H1 (cell line): Measurements from ENCODE around the gene CLCNKB. TPM values are rescaled to one million over a fixed set of nuclear protein-coding genes. Genes with fewer than 3 reads are reported as not detected.
A peak's percentile ranks its signal among the peaks of the same experiment; 100 is the strongest.

ENCODE experiments used
- CTCF ChIA-PET: fragments of 300-600 bp; sonication (Branson Sonifier 250); formaldehyde crosslinking; loops from one replicate; lab custom pipeline; 2021; ENCODE audit not compliant: partially characterized antibody; lab: Charles Lee
- POLR2A ChIA-PET: fragments of 300-600 bp; sonication (Branson Sonifier 250); formaldehyde crosslinking; loops from one replicate; lab custom pipeline; 2021; ENCODE audit warnings: inconsistent platforms; ENCODE audit not compliant: partially characterized antibody; lab: Charles Lee
- DNase-seq, 2 experiments: peaks; one replicate each; pipeline versions ENCODE4 v3.0.0 to v3.0.0-alpha.2; 2010 to 2022; ENCODE audit warnings: low spot score in 2 of 2, low read depth in 1 of 2, mixed read lengths in 1 of 2
- FAIRE-seq: peaks from 2 replicates; lab custom pipeline; 2011; peaks lifted over from hg19 to GRCh38; lab: Jason Lieb, UNC
- H2AFZ ChIP-seq: 2 replicates; pipeline ENCODE4 v1.8.1; 2012; ENCODE audit warnings: low read length, inconsistent platforms
- H2AK5ac ChIP-seq: 2 replicates; pipeline ENCODE4 v1.6.1; 2013; ENCODE audit warnings: low read depth, low read length
- H2BK120ac ChIP-seq: replicated peaks from 2 replicates; pipeline ENCODE3; 2013; ENCODE audit warnings: low read depth, low read length, inconsistent platforms
- H2BK12ac ChIP-seq: 2 replicates; pipeline ENCODE4 v1.6.1; 2013; ENCODE audit warnings: low read depth, low read length
- H2BK15ac ChIP-seq: 2 replicates; pipeline ENCODE4 v1.6.1; 2013; ENCODE audit warnings: low read length
- H2BK20ac ChIP-seq: 2 replicates; pipeline ENCODE4 v1.6.1; 2013; ENCODE audit warnings: low read length
- H2BK5ac ChIP-seq: 2 replicates; pipeline ENCODE4 v1.6.1; 2013; ENCODE audit warnings: low read depth, low read length
- H3K14ac ChIP-seq: 2 replicates; pipeline ENCODE4 v1.6.1; 2013; ENCODE audit warnings: inconsistent platforms; ENCODE audit not compliant: insufficient read length
- H3K18ac ChIP-seq: 2 replicates; pipeline ENCODE4 v1.6.1; 2013; ENCODE audit warnings: low read length; ENCODE audit errors: extremely low read depth
- H3K23ac ChIP-seq: 2 replicates; pipeline ENCODE4 v1.6.1; 2013; ENCODE audit warnings: inconsistent platforms; ENCODE audit not compliant: insufficient read length
- H3K23me2 ChIP-seq: 2 replicates; pipeline ENCODE4 v1.6.1; 2013; ENCODE audit warnings: low read depth, low read length
- H3K27ac ChIP-seq: 2 replicates; pipeline ENCODE4 v1.6.1; 2011; ENCODE audit warnings: low read depth, low read length, inconsistent platforms
- H3K27me3 ChIP-seq, 4 experiments: replicated peaks in 1 of 4; 1 replicate in 1 of 4; 2 replicates in 3 of 4; pipeline versions ENCODE4 v1.6.1 to v1.8.1; 2011 to 2013; ENCODE audit warnings: low read length in 3 of 4, mild to moderate bottlenecking in 3 of 4, inconsistent platforms in 2 of 4, mixed read lengths in 2 of 4, moderate library complexity in 1 of 4; ENCODE audit not compliant: control insufficient read depth in 3 of 4, insufficient read depth in 3 of 4; ENCODE audit errors: extremely low read depth in 1 of 4
- H3K36me3 ChIP-seq, 4 experiments: 2 replicates each; pipeline versions ENCODE4 v1.6.1 to v1.8.1; 2011 to 2013; ENCODE audit warnings: mild to moderate bottlenecking in 4 of 4, low read length in 3 of 4, moderate library complexity in 2 of 4, control low read depth in 1 of 4, inconsistent platforms in 1 of 4; ENCODE audit not compliant: insufficient read depth in 4 of 4, control insufficient read depth in 2 of 4
- H3K4ac ChIP-seq: replicated peaks from 2 replicates; pipeline ENCODE3; 2013; ENCODE audit warnings: low read length, low read depth, mixed read lengths, inconsistent platforms; ENCODE audit not compliant: insufficient read length
- H3K4me1 ChIP-seq, 4 experiments: replicated peaks in 1 of 4; 1 replicate in 1 of 4; 2 replicates in 3 of 4; pipeline versions ENCODE4 v1.6.1 to v1.8.1; 2011 to 2013; ENCODE audit warnings: low read length in 3 of 4, inconsistent platforms in 2 of 4, mixed read lengths in 1 of 4; ENCODE audit not compliant: insufficient read depth in 4 of 4, control insufficient read depth in 3 of 4
- H3K4me2 ChIP-seq, 2 experiments: 2 replicates each; pipeline versions ENCODE4 v1.6.1 to v1.8.1; 2011 to 2013; ENCODE audit warnings: low read depth in 2 of 2, low read length in 2 of 2, control low read depth in 1 of 2, inconsistent platforms in 1 of 2, mild to moderate bottlenecking in 1 of 2; ENCODE audit not compliant: insufficient read depth in 1 of 2
- H3K4me3 ChIP-seq, 4 experiments: fragments of 200-600, 300-600 bp in 1 of 4; sonication (generic), shearing (Covaris generic), sonication (Bioruptor Twin) in 1 of 4; 2 replicates each; pipeline versions ENCODE4 v1.5.1 to v1.8.1; 2011 to 2016; ENCODE audit warnings: low read length in 4 of 4, low read depth in 3 of 4, control low read depth in 2 of 4, inconsistent platforms in 2 of 4, mild to moderate bottlenecking in 2 of 4, mixed read lengths in 1 of 4, moderate library complexity in 1 of 4; ENCODE audit not compliant: insufficient read depth in 2 of 4; ENCODE audit errors: extremely low read depth in 1 of 4
- H3K56ac ChIP-seq: replicated peaks from 2 replicates; pipeline ENCODE3; 2013; ENCODE audit warnings: low read depth, mild to moderate bottlenecking, mixed read lengths, low read length, inconsistent platforms; ENCODE audit not compliant: insufficient read length
- H3K79me1 ChIP-seq: 2 replicates; pipeline ENCODE4 v1.6.1; 2013; ENCODE audit warnings: low read depth, low read length, control low read depth
- H3K79me2 ChIP-seq, 2 experiments: 2 replicates each; pipeline versions ENCODE4 v1.6.1 to v1.8.1; 2012 to 2013; ENCODE audit warnings: low read length in 2 of 2, mild to moderate bottlenecking in 2 of 2, inconsistent platforms in 1 of 2; ENCODE audit not compliant: insufficient read depth in 2 of 2, control insufficient read depth in 1 of 2
- H3K9ac ChIP-seq, 4 experiments: replicated peaks in 1 of 4; 1 replicate in 1 of 4; 2 replicates in 3 of 4; pipeline versions ENCODE4 v1.6.1 to v1.8.1; 2011 to 2013; ENCODE audit warnings: low read depth in 3 of 4, low read length in 3 of 4, control low read depth in 2 of 4, mild to moderate bottlenecking in 2 of 4, moderate library complexity in 2 of 4, inconsistent platforms in 1 of 4; ENCODE audit errors: extremely low read depth in 1 of 4
- H3K9me3 ChIP-seq, 2 experiments: 2 replicates each; pipeline versions ENCODE4 v1.6.1 to v1.8.1; 2012 to 2013; ENCODE audit warnings: mild to moderate bottlenecking in 2 of 2, moderate library complexity in 2 of 2, control low read depth in 1 of 2, inconsistent platforms in 1 of 2, low read depth in 1 of 2, low read length in 1 of 2, mixed read lengths in 1 of 2; ENCODE audit not compliant: insufficient read depth in 2 of 2
- H4K20me1 ChIP-seq, 2 experiments: replicated peaks in 1 of 2; 2 replicates each; pipeline versions ENCODE3 to v1.8.1; 2011 to 2013; ENCODE audit warnings: inconsistent platforms in 2 of 2, low read length in 2 of 2, mild to moderate bottlenecking in 1 of 2; ENCODE audit not compliant: insufficient read depth in 2 of 2, control insufficient read depth in 1 of 2
- H4K5ac ChIP-seq: 2 replicates; pipeline ENCODE4 v1.6.1; 2013; ENCODE audit warnings: low read length, low read depth, mixed read lengths, inconsistent platforms; ENCODE audit not compliant: insufficient read length
- H4K8ac ChIP-seq: 2 replicates; pipeline ENCODE4 v1.8.0; 2013; ENCODE audit warnings: mild to moderate bottlenecking, moderate library complexity, low read length, inconsistent platforms; ENCODE audit not compliant: insufficient read depth; ENCODE audit errors: extremely low read depth
- H4K91ac ChIP-seq: replicated peaks from 2 replicates; pipeline ENCODE3; 2013; ENCODE audit warnings: low read length, mixed read lengths, inconsistent platforms; ENCODE audit not compliant: insufficient read length
- BACH1 ChIP-seq: IDR thresholded peaks from 2 replicates; pipeline ENCODE4 v1.6.1; 2012; ENCODE audit warnings: low read length, improper control_type of control experiment
- BCL11A ChIP-seq, 2 experiments: IDR thresholded peaks; one replicate each; pipeline ENCODE4 v1.6.1; 2011; ENCODE audit warnings: low read depth in 2 of 2, low read length in 2 of 2, mild to moderate bottlenecking in 2 of 2
- CBX8 ChIP-seq: fragments of 300-800, 300-1000 bp; sonication (generic); IDR thresholded peaks from 2 replicates; pipeline ENCODE4 v1.7.1; 2016; ENCODE audit warnings: low read depth, low read length, borderline replicate concordance
- EZH2 ChIP-seq: fragments of 200-600 bp; sonication (generic); IDR thresholded peaks from 2 replicates; pipeline ENCODE4 v1.7.1; 2012; ENCODE audit warnings: low read depth, mild to moderate bottlenecking, moderate library complexity, low read length, inconsistent platforms; ENCODE audit not compliant: severe bottlenecking
- JUN ChIP-seq: IDR thresholded peaks from 2 replicates; pipeline ENCODE4 v1.6.1; 2011; ENCODE audit warnings: low read depth, mild to moderate bottlenecking, improper control_type of control experiment, low read length
- NRF1 ChIP-seq: IDR thresholded peaks from 2 replicates; pipeline ENCODE4 v1.6.1; 2011; ENCODE audit warnings: mild to moderate bottlenecking, low read depth, low read length, improper control_type of control experiment
- PHF8 ChIP-seq: fragments of 200-600 bp; sonication (generic); conservative IDR thresholded peaks from 2 replicates; pipeline ENCODE4 v1.7.1; 2012; ENCODE audit warnings: low read depth, mild to moderate bottlenecking, inconsistent platforms, low read length, moderate library complexity
- RBBP5 ChIP-seq: IDR thresholded peaks from 2 replicates; pipeline ENCODE4 v1.7.1; 2012; ENCODE audit warnings: low read depth, mild to moderate bottlenecking, inconsistent platforms, low read length, moderate library complexity, borderline replicate concordance
- RXRA ChIP-seq: IDR thresholded peaks from 2 replicates; pipeline ENCODE4 v1.6.1; 2011; ENCODE audit warnings: low read depth, mild to moderate bottlenecking, low read length, moderate library complexity; ENCODE audit not compliant: insufficient read depth
- SIN3A ChIP-seq, 2 experiments: IDR thresholded peaks in 1 of 2; conservative IDR thresholded peaks in 1 of 2; 2 replicates each; pipeline ENCODE4 v1.6.1; 2011 to 2012; ENCODE audit warnings: low read length in 2 of 2, improper control_type of control experiment in 1 of 2, low read depth in 1 of 2, mild to moderate bottlenecking in 1 of 2
- SP2 ChIP-seq: IDR thresholded peaks from 2 replicates; pipeline ENCODE4 v1.6.1; 2012; ENCODE audit warnings: mild to moderate bottlenecking, low read length, inconsistent platforms
- TBP ChIP-seq: IDR thresholded peaks from 2 replicates; pipeline ENCODE4 v1.6.1; 2011; ENCODE audit warnings: low read depth, low read length, improper control_type of control experiment
- WGBS, 2 experiments: shearing (Covaris generic) in 1 of 2; methylation state at CpG; one replicate each; pipeline versions ENCODE4 v1.1.6 to v1.1.7; 2013 to 2015; ENCODE audit warnings: low lambda C conversion rate in 2 of 2, mixed read lengths in 2 of 2, inconsistent platforms in 1 of 2, low coverage in 1 of 2, missing lambda C conversion rate in 1 of 2; ENCODE audit not compliant: insufficient replicate concordance in 2 of 2, insufficient coverage in 1 of 2, insufficient read length in 1 of 2; ENCODE audit errors: extremely low coverage in 1 of 2, missing lambda C conversion rate in 1 of 2; 5-methylcytosine and 5-hydroxymethylcytosine counted together
- polyA plus RNA-seq, 7 experiments: library from polyadenylated mRNA; depleted of rRNA in 3 of 7; stranded (reverse) in 5 of 7; unstranded in 2 of 7; fragments of >200 nt in 5 of 7; fragments of 200-250 nt in 2 of 7; gene quantifications; 1 replicate in 5 of 7; 2 replicates in 1 of 7; 4 replicates in 1 of 7; pipeline versions ENCODE4 v1.2.1 to v1.2.3, GENCODE V29; 2011 to 2013; ENCODE audit warnings: missing spikeins in 2 of 7, mixed read lengths in 2 of 7
- total RNA-seq: library from RNA; stranded (reverse); fragmentation: NEBNext Ultra II Directional; extraction: Animal tissue kit (Norgen Biotek cat#: 25700); gene quantifications from 2 replicates; pipeline ENCODE4 v1.2.1, GENCODE V29; 2021
- TF ChIP-seq, protein P1 (sequence below): IDR thresholded peaks from 2 replicates; pipeline ENCODE4 v1.6.1; 2011; ENCODE audit warnings: low read length, improper control_type of control experiment

The CLCNKB gene
- total and polyA plus RNA-seq, 2 of the 8 experiments (the other 6 are each of a cell fraction or from before 2014, with no cell fraction given): 1.2 to 3.5 TPM

GRCh38 chr1:16085522-16085921 is 41.9 kb downstream of the CLCNKB start:
- Histone ChIP-seq H3K9ac (no peak overlapping the region), H3K79me1 (no peaks in the 10 kb centered on the region), H3K23me2 (no peaks in the 10 kb centered on the region), H3K4ac (no peak overlapping the region), H2BK5ac (no peak overlapping the region), H4K8ac (peak overlapping the region; percentile 1; the same call in 1 of the 2 replicates), H3K4me3 (no peak overlapping the region), H3K27me3 (no peaks in the 10 kb centered on the region), H3K79me2 (no peaks in the 10 kb centered on the region), H4K20me1 (no peaks in the 10 kb centered on the region), H2BK20ac (0 out of 2 replicates have a peak overlapping the region, but pooled peaks have one; percentile 61), H3K14ac (no peak overlapping the region), H3K9me3 (no peaks in the 10 kb centered on the region), H2AFZ (no peak overlapping the region), H3K27ac (no peak overlapping the region), H2BK15ac (no peak overlapping the region), H3K23ac (no peak overlapping the region), H4K5ac (no peak overlapping the region), H3K56ac (no peak overlapping the region), H2AK5ac (peak overlapping the region; percentile 44; the same call in 1 of the 2 replicates), H2BK120ac (no peak overlapping the region), H3K36me3 (no peaks in the 10 kb centered on the region), H4K91ac (no peak overlapping the region), H3K18ac (no peak overlapping the region), H3K4me2 (no peak overlapping the region), H3K4me1 (peaks cover 0 to 7% (median 3%) of the 10 kb centered on the region in 4 experiments; a peak in 4 of 7 replicates), H2BK12ac (0 out of 2 replicates have a peak overlapping the region, but pooled peaks have one; percentile 18)
- WGBS, 2 experiments: 83% methylated on average over 6 of the region's 6 CpGs; no CpG with 5 or more reads in 1 of the 2 experiments
- ChIA-PET CTCF (interaction anchor here (0.7 to 21.9 kb wide), 4 partner anchors 32 to 101 kb away, joined by 4 to 569 read pairs (median 263); no protein-coding TSS in a partner anchor), POLR2A (no interaction called here)
- no peak for DNase-seq
- no peak for FAIRE-seq
- no peak for TF ChIP-seq RXRA
- no peak for TF ChIP-seq JUN
- TF ChIP-seq RBBP5: no peak
- no peak for TF ChIP-seq BACH1
- TF ChIP-seq SP2: no peak
- no peak for TF ChIP-seq PHF8
- TF ChIP-seq, protein P1, sequence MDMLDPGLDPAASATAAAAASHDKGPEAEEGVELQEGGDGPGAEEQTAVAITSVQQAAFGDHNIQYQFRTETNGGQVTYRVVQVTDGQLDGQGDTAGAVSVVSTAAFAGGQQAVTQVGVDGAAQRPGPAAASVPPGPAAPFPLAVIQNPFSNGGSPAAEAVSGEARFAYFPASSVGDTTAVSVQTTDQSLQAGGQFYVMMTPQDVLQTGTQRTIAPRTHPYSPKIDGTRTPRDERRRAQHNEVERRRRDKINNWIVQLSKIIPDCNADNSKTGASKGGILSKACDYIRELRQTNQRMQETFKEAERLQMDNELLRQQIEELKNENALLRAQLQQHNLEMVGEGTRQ: no peak
- TF ChIP-seq CBX8: no peak
- no peak for TF ChIP-seq TBP
- no peak for TF ChIP-seq EZH2
- TF ChIP-seq BCL11A (IDR thresholded peaks at IDR 0.05; ENCODE audit: low read depth in 2 of 2, low read length in 2 of 2): no peak
- TF ChIP-seq SIN3A (conservative IDR thresholded peaks at IDR 0.05 in 1 of 2, IDR thresholded peaks at IDR 0.05 in 1 of 2; ENCODE audit: low read depth in 1 of 2, low read length in 2 of 2): no peak
- no peak for TF ChIP-seq NRF1
